ENCODE measurements around the gene ZRANB1. TPM values are rescaled to one million over a fixed set of nuclear protein-coding genes. Genes with fewer than 3 reads are reported as not detected.

Gene ZRANB1
- total and polyA plus RNA-seq, 10 of the 15 experiments (the other 5 are each of a cell fraction or from before 2014, with no cell fraction given) = 1.7 to 11.8 (median 6.2) TPM

GRCh38 chr10:124926548-124926947, 15.4 kb upstream of the ZRANB1 start:
- CTCF ChIA-PET = interaction anchor here (0.7 to 1.5 kb wide), 2 partner anchors 11 to 66 kb away, joined by 4 read pairs; no protein-coding TSS in a partner anchor
- Histone ChIP-seq H3K27ac (ENCODE audit: control insufficient read depth, insufficient read depth) (no peak overlapping the region), H3K9ac (ENCODE audit: control insufficient read depth, insufficient read depth, low read length) (no peak overlapping the region), H3K27me3 (replicated peaks in 1 of 2; ENCODE audit: control insufficient read depth in 2 of 2, insufficient read depth in 2 of 2, low read length in 1 of 2) (no peaks in the 10 kb centered on the region), H3K4me1 (ENCODE audit: control insufficient read depth, insufficient read depth, low read length) (no peaks in the 10 kb centered on the region), H3K4me3 (no peak overlapping the region), H3K9me3 (replicated peaks; ENCODE audit: control insufficient read depth, insufficient read depth, low read length) (no peaks in the 10 kb centered on the region; the same call in 2 of the 3 replicates), H3K79me2 (ENCODE audit: control insufficient read depth, insufficient read depth, low read length) (peaks cover 49% of the 10 kb centered on the region), H2AFZ (ENCODE audit: control insufficient read depth, low read depth, low read length) (no peak overlapping the region), H4K20me1 (ENCODE audit: control insufficient read depth, insufficient read depth) (no peaks in the 10 kb centered on the region), H3K4me2 (ENCODE audit: control insufficient read depth, insufficient read depth) (no peak overlapping the region), H3K36me3 (ENCODE audit: control insufficient read depth in 2 of 2, insufficient read depth in 2 of 2, low read length in 1 of 2) (peaks cover 0 to 3% of the 10 kb centered on the region in 2 experiments; a peak in 1 of 4 replicates)
- intact Hi-C loops (cut with micrococcal nuclease; ENCODE audit: unreplicated experiment) (no loop called here), in situ Hi-C loops (cut with MboI) (no loop called here)
- SMC1A ChIA-PET (ENCODE audit: uncharacterized antibody, unreplicated experiment) = interaction anchor here (0.8 to 1.4 kb wide), 4 partner anchors 11 to 15 kb away, joined by 3 to 5 read pairs (median 3); partner anchors contain the start of gene ZRANB1
- DNase-seq (ENCODE audit: low read depth, low spot score) (no peak), FAIRE-seq (no peak), ATAC-seq (no peak)
- POLR2A ChIA-PET = no interaction called here
- WGBS (ENCODE audit: insufficient coverage, insufficient replicate concordance, low lambda C conversion rate, missing lambda C conversion rate) = 90% methylated on average over 5 of the region's 5 CpGs
- TF ChIP-seq EP300 (IDR thresholded peaks at IDR 0.05; ENCODE audit: borderline replicate concordance in 1 of 2, control insufficient read depth in 1 of 2, low read depth in 2 of 2, low read length in 2 of 2) (no peak), CHD2 (IDR thresholded peaks at IDR 0.05; ENCODE audit: borderline replicate concordance, low read depth, low read length) (no peak)
- RAD21 ChIA-PET (ENCODE audit: unreplicated experiment) = interaction anchor here (0.7 kb wide), 1 partner anchor 46 kb away, joined by 3 read pairs; no protein-coding TSS in a partner anchor
- BruUV-seq (replicated peaks) = no TSS peak

GRCh38 chr10:124928087-124928486, 13.8 kb upstream of the ZRANB1 start:
- FAIRE-seq = no peak
- H3K36me3 ChIP-seq (ENCODE audit: control insufficient read depth in 2 of 2, insufficient read depth in 2 of 2, low read length in 1 of 2) = peaks cover 0 to 3% of the 10 kb centered on the region in 2 experiments; a peak in 1 of 4 replicates
- ChIA-PET POLR2A (no interaction called here), CTCF (interaction anchor here (1.3 kb wide), 1 partner anchor 12 kb away, joined by 3 read pairs; no protein-coding TSS in a partner anchor), SMC1A (ENCODE audit: uncharacterized antibody, unreplicated experiment) (no interaction called here), RAD21 (ENCODE audit: unreplicated experiment) (no interaction called here)
- H3K27me3 ChIP-seq (replicated peaks in 1 of 2; ENCODE audit: control insufficient read depth in 2 of 2, insufficient read depth in 2 of 2, low read length in 1 of 2) = no peaks in the 10 kb centered on the region
- intact Hi-C loops (cut with micrococcal nuclease; ENCODE audit: unreplicated experiment) (no loop called here), in situ Hi-C loops (cut with MboI) (no loop called here)
- BruUV-seq (replicated peaks) = no TSS peak
- no peak overlapping the region for H3K9ac ChIP-seq (ENCODE audit: control insufficient read depth, insufficient read depth, low read length)
- H2AFZ ChIP-seq (ENCODE audit: control insufficient read depth, low read depth, low read length) = no peak overlapping the region
- ATAC-seq = no peak
- H3K4me1 ChIP-seq (ENCODE audit: control insufficient read depth, insufficient read depth, low read length) = no peaks in the 10 kb centered on the region
- peaks cover 44% of the 10 kb centered on the region for H3K79me2 ChIP-seq (ENCODE audit: control insufficient read depth, insufficient read depth, low read length)
- no peak overlapping the region for H3K4me2 ChIP-seq (ENCODE audit: control insufficient read depth, insufficient read depth)
- no peaks in the 10 kb centered on the region for H4K20me1 ChIP-seq (ENCODE audit: control insufficient read depth, insufficient read depth)
- 96% methylated on average over 7 of the region's 7 CpGs for WGBS (ENCODE audit: insufficient coverage, insufficient replicate concordance, low lambda C conversion rate, missing lambda C conversion rate)
- no peak for TF ChIP-seq NBN (IDR thresholded peaks at IDR 0.05)
- TF ChIP-seq STAT3 (IDR thresholded peaks at IDR 0.05; ENCODE audit: low read depth, low read length) = no peak
- no peak for TF ChIP-seq ZNF622 (IDR thresholded peaks at IDR 0.05)
- TF ChIP-seq TAF1 (IDR thresholded peaks at IDR 0.05; ENCODE audit: borderline replicate concordance, low read depth, low read length) = no peak
- TF ChIP-seq NFXL1 (IDR thresholded peaks at IDR 0.05; ENCODE audit: borderline replicate concordance) = no peak
- no peak for TF ChIP-seq RB1 (IDR thresholded peaks at IDR 0.05; ENCODE audit: borderline replicate concordance)
- no peak for TF ChIP-seq PKNOX1 (IDR thresholded peaks at IDR 0.05)
- H3K9me3 ChIP-seq (replicated peaks; ENCODE audit: control insufficient read depth, insufficient read depth, low read length) = no peaks in the 10 kb centered on the region; the same call in 1 of the 3 replicates
- H3K27ac ChIP-seq (ENCODE audit: control insufficient read depth, insufficient read depth) = no peak overlapping the region
- no peak overlapping the region for H3K4me3 ChIP-seq
- no peak for DNase-seq (ENCODE audit: low read depth, low spot score)
